CD4-positive, alpha-beta T cell (primary cell): ENCODE measurements around the gene ADAM10. TPM values are rescaled to one million over a fixed set of nuclear protein-coding genes. Genes with fewer than 3 reads are reported as not detected.
A peak's percentile ranks its signal among the peaks of the same experiment; 100 is the strongest.

ENCODE experiments used
- ATAC-seq: fragments of 200-7000 bp; cut with Tn5 transposase; one replicate; pipeline ENCODE4 v1.10.0; 2022; ENCODE audit warnings: mild to moderate bottlenecking; ENCODE audit not compliant: poor library complexity
- CTCF ChIA-PET: fragments of 350-600 bp; sonication (Branson Sonifier 250); formaldehyde crosslinking; loops from one replicate; lab custom pipeline; 2021; ENCODE audit warnings: antibody characterized with exemption, inconsistent platforms; lab: Charles Lee
- POLR2A ChIA-PET: fragments of 350-600 bp; sonication (Branson Sonifier 250); formaldehyde crosslinking; loops from one replicate; lab custom pipeline; 2021; ENCODE audit warnings: antibody characterized with exemption, inconsistent platforms; lab: Charles Lee
- DNase-seq, 14 experiments: peaks; one replicate each; pipeline ENCODE4 v3.0.0-alpha.2; 2013 to 2020; ENCODE audit warnings: mixed read lengths in 2 of 14
- H3K27ac ChIP-seq, 2 donors: one replicate each; pipeline versions ENCODE4 v1.5.1 to v1.7.0; 2013; ENCODE audit warnings: low read length in 2 of 2, low read depth in 1 of 2, mild to moderate bottlenecking in 1 of 2
- H3K27me3 ChIP-seq, 2 experiments: 1 replicate in 1 of 2; 2 replicates in 1 of 2; pipeline versions ENCODE4 v1.6.1 to v1.7.0; 2013; ENCODE audit warnings: low read length in 2 of 2, control low read depth in 1 of 2, mild to moderate bottlenecking in 1 of 2, moderate library complexity in 1 of 2; ENCODE audit not compliant: insufficient read depth in 2 of 2, control insufficient read depth in 1 of 2
- H3K36me3 ChIP-seq: one replicate; pipeline ENCODE4 v1.6.1; 2013; ENCODE audit warnings: low read length, control low read depth; ENCODE audit not compliant: insufficient read depth
- H3K4me1 ChIP-seq: one replicate; pipeline ENCODE4 v1.6.1; 2013; ENCODE audit warnings: low read length, control low read depth; ENCODE audit not compliant: insufficient read depth
- H3K4me3 ChIP-seq: one replicate; pipeline ENCODE4 v1.5.1; 2013; ENCODE audit warnings: mild to moderate bottlenecking, low read length, moderate library complexity
- H3K9me3 ChIP-seq, 2 experiments: 1 replicate in 1 of 2; 2 replicates in 1 of 2; pipeline versions ENCODE4 v1.6.1 to v1.7.0; 2013; ENCODE audit warnings: low read length in 2 of 2, mild to moderate bottlenecking in 2 of 2, control low read depth in 1 of 2, moderate library complexity in 1 of 2; ENCODE audit not compliant: control insufficient read depth in 1 of 2, insufficient read depth in 1 of 2
- H3K27ac Mint-ChIP-seq: one replicate; pipeline ENCODE4 v1.8.0; 2020; ENCODE audit warnings: mixed read lengths
- H3K27me3 Mint-ChIP-seq: one replicate; pipeline ENCODE4 v1.8.0; 2021; ENCODE audit warnings: mixed read lengths
- H3K36me3 Mint-ChIP-seq: one replicate; pipeline ENCODE4 v1.8.0; 2021; ENCODE audit warnings: low read depth, mixed read lengths
- H3K4me1 Mint-ChIP-seq: one replicate; pipeline ENCODE4 v1.8.0; 2021; ENCODE audit warnings: low read depth, mixed read lengths
- H3K4me3 Mint-ChIP-seq: one replicate; pipeline ENCODE4 v1.8.0; 2020; ENCODE audit warnings: mild to moderate bottlenecking, mixed read lengths
- H3K9me3 Mint-ChIP-seq: one replicate; pipeline ENCODE4 v1.8.0; 2020; ENCODE audit warnings: mixed read lengths
- intact Hi-C, 2 experiments: fragments of 100-400 bp; cut with DNase I in 1 of 2; cut with micrococcal nuclease in 1 of 2; formaldehyde crosslinking; loops; one replicate each; pipeline versions ENCODE4 v1.15.1 to v1.9.0; 2023 to 2025; cut with DNase I, micrococcal nuclease
- total RNA-seq, 174 experiments: library from RNA in 2 of 174; stranded (reverse) in 2 of 174; gene quantifications; one replicate each; pipeline ENCODE4 v1.2.3 and lab custom pipeline; 2021 to 2026
- TF ChIP-seq, protein P1 (sequence below): fragments of 200-600 bp; IDR thresholded peaks from one replicate; pipeline ENCODE4 v1.8.0; 2022; ENCODE audit warnings: antibody characterized with exemption, mild to moderate bottlenecking

The ADAM10 gene
- total RNA-seq, 2 experiments from 2014 or later: 70.5 to 80.4 TPM

DNA sequence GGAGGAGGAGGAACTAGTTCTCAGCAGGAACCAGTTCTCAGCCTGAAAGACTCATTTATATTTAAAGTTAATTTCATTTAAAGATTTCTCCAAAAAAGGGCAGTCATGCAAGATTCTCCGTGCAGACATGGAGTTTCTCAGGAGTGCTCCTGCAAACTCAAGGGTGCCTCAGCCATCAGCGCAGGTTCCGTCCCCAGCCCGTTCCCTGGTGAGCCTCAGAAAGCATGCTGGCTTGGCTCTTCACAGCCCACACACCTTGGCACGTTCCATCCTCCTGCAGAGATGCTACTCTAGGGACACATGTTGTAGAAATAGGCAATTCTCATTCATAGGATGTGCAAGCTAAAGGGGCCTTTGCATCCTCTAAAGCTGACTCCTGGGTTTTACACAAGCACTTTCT, 194.7 kb downstream of the ADAM10 start:
- H3K27me3 ChIP-seq: no peaks in the 10 kb centered on the region
- Mint-ChIP-seq H3K36me3 (no peaks in the 10 kb centered on the region), H3K27ac (no peak overlapping the region), H3K27me3 (no peaks in the 10 kb centered on the region), H3K4me3 (no peak overlapping the region), H3K4me1 (peaks cover 19% of the 10 kb centered on the region), H3K9me3 (no peaks in the 10 kb centered on the region)
- no peaks in the 10 kb centered on the region for H3K9me3 ChIP-seq
- no peak overlapping the region for H3K27ac ChIP-seq
- H3K36me3 ChIP-seq: no peaks in the 10 kb centered on the region
- TF ChIP-seq, protein P1, sequence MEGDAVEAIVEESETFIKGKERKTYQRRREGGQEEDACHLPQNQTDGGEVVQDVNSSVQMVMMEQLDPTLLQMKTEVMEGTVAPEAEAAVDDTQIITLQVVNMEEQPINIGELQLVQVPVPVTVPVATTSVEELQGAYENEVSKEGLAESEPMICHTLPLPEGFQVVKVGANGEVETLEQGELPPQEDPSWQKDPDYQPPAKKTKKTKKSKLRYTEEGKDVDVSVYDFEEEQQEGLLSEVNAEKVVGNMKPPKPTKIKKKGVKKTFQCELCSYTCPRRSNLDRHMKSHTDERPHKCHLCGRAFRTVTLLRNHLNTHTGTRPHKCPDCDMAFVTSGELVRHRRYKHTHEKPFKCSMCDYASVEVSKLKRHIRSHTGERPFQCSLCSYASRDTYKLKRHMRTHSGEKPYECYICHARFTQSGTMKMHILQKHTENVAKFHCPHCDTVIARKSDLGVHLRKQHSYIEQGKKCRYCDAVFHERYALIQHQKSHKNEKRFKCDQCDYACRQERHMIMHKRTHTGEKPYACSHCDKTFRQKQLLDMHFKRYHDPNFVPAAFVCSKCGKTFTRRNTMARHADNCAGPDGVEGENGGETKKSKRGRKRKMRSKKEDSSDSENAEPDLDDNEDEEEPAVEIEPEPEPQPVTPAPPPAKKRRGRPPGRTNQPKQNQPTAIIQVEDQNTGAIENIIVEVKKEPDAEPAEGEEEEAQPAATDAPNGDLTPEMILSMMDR: no peak
- ATAC-seq (no peak), DNase-seq (no peak)
- intact Hi-C loops: no loop called here
- H3K4me1 ChIP-seq: peaks cover 17% of the 10 kb centered on the region
- POLR2A ChIA-PET: no interaction called here
- H3K4me3 ChIP-seq: no peak overlapping the region
- CTCF ChIA-PET: no interaction called here

DNA sequence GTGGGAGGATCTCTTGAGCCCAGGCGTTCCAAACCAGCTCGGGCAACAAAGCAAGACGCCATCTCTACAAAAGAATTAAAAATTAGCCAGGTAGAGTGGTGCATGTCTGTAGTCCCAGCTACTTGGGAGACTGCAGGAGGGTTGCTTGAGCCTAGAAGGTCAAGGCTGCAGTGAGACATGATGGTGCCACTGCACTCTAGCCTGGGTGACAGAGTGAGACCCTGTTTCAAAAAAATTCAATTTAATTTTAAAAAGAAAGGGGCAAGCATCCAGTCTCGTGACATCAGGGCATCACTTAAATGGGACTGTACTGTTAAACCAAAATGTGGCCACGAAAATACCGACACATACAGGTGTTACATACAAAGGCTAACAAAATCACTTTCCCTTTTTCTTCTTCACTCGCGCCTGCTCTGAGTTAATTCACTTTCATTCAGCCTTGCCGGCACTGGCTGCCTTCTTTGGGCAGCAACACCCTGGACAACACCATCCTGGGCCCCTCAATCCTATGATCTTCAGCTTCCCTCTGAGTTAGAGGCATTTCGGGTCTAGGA, 196.1 kb downstream of the ADAM10 start:
- H3K27me3 ChIP-seq: no peaks in the 10 kb centered on the region
- no peak overlapping the region for H3K4me3 Mint-ChIP-seq
- ChIA-PET CTCF (no interaction called here), POLR2A (no interaction called here)
- ATAC-seq: no peak
- no peak overlapping the region for H3K27ac Mint-ChIP-seq
- H3K36me3 ChIP-seq: no peaks in the 10 kb centered on the region
- H3K4me1 ChIP-seq: peaks cover 17% of the 10 kb centered on the region
- TF ChIP-seq, protein P1: no peak
- H3K27ac ChIP-seq: no peak overlapping the region
- no peak overlapping the region for H3K4me3 ChIP-seq
- no peaks in the 10 kb centered on the region for H3K9me3 Mint-ChIP-seq
- intact Hi-C loops: no loop called here
- peak in 1 of 14 experiments; percentile 13 for DNase-seq
- H3K9me3 ChIP-seq: peaks cover 0 to under 1% of the 10 kb centered on the region in 2 experiments
- H3K4me1 Mint-ChIP-seq: peaks cover 19% of the 10 kb centered on the region
- H3K27me3 Mint-ChIP-seq: no peaks in the 10 kb centered on the region
- H3K36me3 Mint-ChIP-seq: no peaks in the 10 kb centered on the region

DNA sequence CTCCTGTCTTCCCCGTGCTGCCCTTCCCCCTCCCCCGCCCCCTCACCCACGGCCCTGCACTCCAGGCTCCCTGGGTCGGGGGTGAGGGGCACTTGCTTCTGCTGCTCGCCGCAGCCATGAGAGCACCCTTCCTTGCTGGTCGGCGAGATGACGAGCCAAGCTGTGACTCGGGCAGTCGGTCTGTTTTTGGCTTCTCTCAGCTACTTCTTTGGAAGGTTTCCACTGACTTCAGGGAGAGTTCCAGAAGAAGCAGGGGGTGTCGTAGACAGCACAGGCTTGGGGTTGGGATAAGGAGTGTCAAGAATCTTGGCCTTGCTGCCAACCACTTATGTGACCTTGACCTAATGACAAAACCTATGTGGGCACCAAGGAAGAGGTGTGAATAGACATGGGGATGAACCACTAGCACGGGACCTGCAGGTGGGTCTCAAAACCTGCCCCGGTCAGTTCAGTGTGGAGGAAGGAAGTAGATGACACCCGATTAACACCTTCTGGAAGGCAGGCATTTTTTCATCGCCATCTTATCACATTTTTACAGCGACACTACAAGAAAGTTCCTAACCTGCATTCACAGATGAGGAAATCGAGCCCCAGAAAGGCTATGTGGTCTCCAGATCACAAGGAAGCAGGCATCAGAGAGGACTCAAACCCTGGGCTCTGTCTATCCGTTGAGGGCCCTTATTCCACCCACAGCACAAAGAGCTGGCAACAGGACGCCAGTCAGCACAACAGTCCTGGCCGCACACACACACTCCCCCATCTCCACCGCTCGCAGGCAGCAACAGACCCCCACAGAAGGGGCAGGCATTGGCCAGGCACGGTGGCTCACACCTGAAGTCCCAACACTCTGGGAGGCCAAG, 196.8 kb downstream of the ADAM10 start:
- CTCF ChIA-PET: no interaction called here
- H3K27me3 ChIP-seq: no peaks in the 10 kb centered on the region
- Mint-ChIP-seq H3K27me3 (no peaks in the 10 kb centered on the region), H3K36me3 (no peaks in the 10 kb centered on the region), H3K4me1 (peaks cover 19% of the 10 kb centered on the region), H3K27ac (no peak overlapping the region), H3K4me3 (no peak overlapping the region), H3K9me3 (no peaks in the 10 kb centered on the region)
- H3K36me3 ChIP-seq: no peaks in the 10 kb centered on the region
- POLR2A ChIA-PET: no interaction called here
- H3K4me1 ChIP-seq: peaks cover 17% of the 10 kb centered on the region
- H3K9me3 ChIP-seq: peaks cover 0 to 4% of the 10 kb centered on the region in 2 experiments
- intact Hi-C loops: no loop called here
- no peak overlapping the region for H3K27ac ChIP-seq
- TF ChIP-seq, protein P1: no peak
- DNase-seq: no peak
- no peak for ATAC-seq
- H3K4me3 ChIP-seq: no peak overlapping the region
